Kidney tubule cell (primary cell): ENCODE measurements around the gene NSL1.

ENCODE experiments used
- DNase-seq: peaks from one replicate; pipeline ENCODE4 v3.0.0-alpha.2; 2018; ENCODE audit warnings: low spot score

The NSL1 gene

DNA sequence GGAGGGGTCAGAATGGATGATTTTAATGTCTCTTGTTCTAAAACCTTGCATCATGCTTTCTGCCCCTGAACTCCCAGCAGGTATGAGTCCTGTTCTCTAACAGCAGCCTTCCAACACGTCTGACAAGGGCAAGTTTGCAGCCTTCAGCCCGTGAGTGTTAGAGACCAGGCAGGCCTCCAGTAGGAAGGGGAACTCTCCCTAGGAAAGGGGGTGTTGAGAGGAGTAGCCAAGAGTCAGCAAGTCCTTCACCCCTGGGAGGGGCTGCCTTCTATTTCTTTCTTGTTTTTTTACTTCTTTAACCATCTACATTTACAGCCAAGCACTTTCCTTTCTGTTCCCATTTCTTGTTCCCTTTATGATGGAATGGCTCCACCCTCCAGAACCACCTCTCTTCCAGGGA lies 106.1 kb downstream of the NSL1 start:
- DNase-seq: no peak

DNA sequence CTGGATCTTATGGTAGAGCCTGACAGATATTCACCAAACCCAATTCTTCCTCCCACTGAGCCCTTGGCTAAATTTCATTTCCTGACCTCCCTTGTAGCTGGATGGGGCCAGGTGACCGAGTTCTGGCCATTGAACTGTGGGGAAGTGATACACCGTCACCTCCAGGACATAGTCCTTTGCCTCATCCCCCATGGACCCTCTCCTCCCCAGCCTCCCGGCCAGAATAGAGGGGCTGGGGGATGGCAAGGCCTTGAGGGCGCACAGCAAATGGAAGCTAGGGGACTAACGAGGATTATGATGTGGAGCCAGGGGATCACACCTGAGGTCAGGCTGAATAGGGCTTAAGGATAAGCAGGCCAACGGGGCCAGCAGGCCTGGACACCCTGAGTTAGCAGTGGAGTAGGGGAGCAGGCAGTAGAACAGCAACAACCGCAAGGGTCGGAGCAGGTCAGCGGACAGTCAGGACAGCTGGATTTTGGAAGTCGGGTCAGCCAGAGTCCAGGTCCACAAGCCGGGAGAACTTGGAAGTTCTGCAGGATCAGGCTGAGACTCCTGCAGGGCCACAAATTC lies 107.0 kb downstream of the NSL1 start:
- DNase-seq: no peak

DNA sequence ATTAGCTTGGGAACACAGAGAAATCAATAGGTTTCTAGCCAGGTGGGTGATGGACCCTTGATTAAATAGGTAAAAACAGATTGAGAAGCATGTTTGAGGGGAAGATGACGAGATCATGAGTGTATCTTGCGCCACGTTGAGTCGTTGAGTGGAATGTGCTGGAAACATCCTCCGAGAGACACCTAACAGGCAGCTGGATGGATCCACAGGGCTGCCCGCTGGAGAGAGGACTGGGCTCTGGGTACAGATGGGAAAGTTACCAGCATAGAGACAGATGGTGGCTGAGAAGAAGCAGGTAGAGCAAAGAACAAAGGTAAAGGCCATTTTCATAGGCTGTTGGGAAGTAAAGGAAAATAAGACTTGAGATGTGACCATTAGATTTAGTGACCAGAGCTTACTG lies 107.5 kb downstream of the NSL1 start:
- DNase-seq: no peak

DNA sequence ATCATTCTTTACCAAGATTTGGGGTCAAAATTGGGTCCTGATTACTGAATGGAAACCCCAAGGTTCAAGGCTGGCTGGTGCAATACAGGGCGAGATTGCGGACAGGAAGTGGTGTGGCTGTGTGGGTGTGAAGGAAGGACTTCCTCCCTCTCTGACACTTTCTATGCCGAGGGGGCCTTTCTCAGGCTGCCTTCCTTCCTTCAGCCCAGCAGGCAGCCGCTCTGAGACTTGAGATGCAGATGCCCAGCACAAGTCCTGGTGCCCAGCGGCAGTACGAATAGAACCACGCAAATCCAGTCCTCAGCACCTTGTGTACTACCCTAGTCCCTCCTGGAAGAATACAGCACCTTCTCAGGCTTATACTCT lies 108.2 kb downstream of the NSL1 start:
- no peak for DNase-seq

DNA sequence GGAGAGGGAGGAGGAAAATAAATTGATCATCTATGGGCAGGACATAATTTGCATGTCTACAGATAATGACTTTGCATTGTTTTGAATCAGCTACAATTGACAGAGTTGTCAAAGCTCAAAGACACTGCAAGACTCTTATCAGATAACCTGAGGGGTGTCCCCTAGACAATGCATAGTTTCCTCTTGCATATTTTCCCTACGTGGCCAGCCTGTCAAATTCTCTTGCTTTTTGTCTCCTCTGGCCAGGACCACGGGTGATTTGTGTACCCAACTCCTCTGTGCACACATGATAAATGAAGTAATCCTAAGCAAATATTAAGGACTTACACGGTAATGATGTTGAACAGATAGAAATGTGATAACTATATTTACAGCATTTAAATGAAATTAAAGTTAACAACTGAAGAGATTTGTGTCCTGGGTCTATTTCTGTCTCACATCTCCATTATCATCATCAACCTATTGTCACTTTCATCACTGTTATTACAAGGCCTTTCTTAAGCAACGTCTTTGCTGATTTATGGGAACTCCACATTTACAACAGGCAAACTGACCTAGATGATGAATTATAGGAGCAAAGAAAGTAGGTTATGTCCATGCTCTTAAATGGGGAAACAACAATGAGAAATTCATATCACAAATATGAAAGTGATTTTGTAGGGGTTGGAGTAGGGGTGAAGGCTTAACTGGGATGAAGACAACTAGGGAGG lies 110.7 kb downstream of the NSL1 start:
- DNase-seq: no peak

DNA sequence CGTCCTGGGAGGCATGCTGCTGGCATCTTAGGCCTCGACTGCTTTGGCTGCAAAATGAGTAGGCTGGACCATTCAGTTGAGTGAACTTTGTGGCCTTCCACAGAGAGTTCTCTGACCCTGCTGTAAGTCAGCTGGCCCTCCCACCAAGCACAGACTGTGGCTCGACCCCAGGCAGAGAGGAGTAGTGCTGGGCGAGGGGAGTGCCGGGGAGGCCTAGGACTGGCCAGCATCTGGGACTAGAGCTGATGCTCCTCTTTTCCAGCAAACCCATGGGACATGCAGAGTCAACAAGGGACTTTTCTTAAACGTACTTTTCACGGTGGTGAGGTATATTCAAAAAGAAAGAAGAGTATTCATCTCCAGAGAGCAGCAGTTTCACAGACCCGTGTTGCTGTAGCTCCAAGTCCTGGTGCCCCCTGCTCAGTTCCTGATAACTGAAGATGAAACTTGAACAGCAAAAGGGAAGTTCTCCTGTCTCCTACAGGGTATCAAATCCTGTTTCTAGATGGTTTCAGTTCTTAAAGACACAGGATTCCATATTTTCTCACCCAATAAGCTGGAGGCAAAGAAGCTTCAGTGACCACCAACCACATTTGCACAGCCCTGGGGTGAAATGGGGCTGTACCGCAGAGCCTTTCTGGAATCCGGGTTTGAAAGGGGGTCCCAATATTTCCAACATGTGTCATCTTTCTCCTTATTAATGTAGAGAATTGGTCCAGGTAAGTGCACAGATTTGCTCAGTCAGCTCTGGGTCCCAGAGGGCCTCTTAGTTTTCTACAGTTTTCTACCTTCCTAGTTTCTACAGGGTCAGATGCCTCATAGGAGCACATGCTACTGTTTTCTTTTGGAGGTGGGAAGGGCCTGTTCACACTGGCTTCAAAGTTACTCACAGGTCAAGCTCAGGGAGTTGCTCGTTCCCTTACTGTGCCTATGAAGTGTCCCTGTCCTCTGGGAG lies 112.8 kb downstream of the NSL1 start:
- no peak for DNase-seq

DNA sequence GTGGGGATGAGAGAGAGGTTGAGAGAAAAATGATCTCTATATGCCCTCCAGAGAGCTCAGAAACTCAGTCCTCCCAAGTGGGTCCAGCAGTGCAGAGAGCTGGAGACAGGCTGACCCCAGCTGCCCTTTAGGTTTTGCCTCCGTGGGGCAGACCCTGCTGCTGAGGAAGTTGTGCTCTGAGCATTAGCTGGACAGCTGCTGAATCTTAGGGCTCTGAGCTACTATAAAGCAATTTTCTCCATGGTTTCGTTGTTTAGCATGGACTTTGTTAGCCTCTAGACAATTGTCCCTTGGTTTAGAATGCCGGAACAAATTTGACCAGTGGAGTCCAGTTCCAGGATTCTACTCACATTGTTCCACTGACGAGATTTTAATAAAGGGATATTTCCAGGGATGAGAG lies 114.0 kb downstream of the NSL1 start:
- no peak for DNase-seq

DNA sequence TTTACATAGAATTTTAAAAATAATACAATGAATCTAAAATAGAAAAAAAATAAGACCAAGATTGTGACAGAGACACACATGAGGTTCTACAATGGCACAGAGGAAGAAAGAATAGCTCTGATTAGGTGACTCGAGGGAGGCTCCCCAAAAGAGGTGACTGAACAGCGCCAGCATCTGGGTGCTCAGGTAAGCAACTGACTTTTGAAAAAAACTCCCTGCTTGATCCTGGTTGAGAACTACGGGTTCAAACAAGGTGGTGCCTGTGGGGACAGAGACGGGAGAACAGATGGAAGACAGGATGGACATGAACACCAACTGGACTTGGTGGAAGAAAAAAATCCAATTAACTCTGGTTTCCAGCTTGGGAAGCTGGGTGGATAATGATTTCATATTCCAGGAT lies 114.4 kb downstream of the NSL1 start:
- DNase-seq: no peak
